Activated T-cell treated with anti-CD3 and anti-CD28 coated beads for 4 hours (primary cell): Measurements from ENCODE around the gene UTRN.
A peak's percentile ranks its signal among the peaks of the same experiment; 100 is the strongest.

Experiments
- DNase-seq: peaks from one replicate; pipeline ENCODE4 v3.0.0-alpha.2; 2020

UTRN gene

GRCh38 chr6:144283646-144284477 lies 1.3 kb upstream of the UTRN start:
- no peak for DNase-seq

- DNase-seq, result no peak
Observed at GRCh38 chr6:144284478-144284782, 705 bp upstream of the UTRN start.

GRCh38 chr6:144285548-144285797 lies 338 bp downstream of the UTRN start:
- no peak for DNase-seq

DNA sequence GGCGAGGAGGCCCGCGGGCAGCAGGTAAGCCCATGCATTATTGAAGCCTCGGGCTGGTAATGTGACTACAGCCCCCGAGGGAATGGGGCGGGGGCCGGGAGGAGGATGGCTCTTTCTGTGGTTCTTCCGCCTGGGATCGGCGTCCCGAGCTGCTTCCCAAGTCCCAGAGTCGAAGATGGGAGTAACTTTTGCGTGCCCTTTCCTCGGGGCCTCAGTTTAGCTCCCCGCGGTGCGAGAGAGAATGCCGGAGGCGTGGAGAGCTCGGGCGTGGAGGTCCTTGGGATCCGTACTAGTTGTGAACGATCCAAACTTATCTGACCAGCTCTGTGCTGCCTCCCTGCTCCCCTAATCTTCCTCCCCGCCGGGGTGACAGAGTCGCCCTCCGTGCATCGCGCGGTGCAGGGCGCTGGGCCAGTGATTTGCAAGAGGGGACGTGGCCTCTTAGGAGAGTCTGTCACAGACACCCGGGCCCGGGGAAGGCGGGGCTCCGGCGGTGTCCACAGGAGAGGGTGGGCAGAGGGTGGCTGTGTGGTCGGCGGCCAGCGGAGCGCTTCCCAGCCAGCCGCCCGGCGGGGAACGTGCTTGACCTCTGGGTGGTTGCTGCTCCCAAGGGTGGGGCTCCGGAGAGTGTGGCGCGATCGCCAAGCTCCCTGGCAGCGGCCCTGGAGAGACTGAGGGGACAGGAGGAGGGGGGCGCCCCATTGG lies 815 bp downstream of the UTRN start:
- peak; percentile 5 for DNase-seq

DNA sequence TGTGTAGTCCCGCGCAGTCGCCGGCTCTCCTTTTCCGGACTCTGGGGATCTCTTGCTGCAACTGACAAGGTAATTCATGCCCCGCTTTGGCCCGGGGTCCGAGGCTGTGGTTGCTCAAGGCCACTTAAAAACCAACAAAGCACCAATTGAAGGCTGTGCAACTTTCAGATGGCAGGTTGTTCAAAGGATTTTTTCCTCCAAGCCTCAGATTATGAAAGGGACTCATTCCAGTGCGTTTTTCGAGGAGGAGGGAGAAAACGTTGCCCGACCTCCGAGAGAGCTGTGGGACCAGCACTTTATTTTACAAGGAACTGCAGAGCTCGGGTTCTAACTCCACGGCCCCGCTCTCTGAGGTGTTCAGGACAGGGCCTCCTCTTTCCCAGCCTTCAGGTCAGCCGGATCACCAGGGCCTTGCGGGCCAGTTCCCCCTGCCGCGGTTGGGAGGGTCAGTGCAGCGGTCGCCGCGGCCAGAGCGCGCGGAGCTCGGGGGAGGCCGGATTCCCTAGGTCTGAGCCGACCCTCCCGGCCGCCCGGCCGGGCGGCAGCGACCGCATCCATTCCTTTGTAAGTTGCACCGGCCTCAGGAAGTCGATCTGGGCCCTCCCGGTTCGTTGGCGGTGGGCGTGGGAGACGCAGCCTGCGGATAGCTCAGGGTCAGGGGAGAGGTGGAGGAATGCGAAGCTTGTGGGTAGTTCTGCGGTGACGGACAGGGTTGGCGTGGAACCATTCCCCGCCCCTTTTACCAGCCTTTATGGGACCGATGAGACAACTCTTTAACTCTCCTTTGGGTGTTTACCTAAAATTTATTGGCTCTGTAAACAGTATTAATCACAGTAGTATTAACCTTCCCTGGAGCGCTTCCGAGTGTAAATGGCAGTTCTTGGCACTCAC lies 1.6 kb downstream of the UTRN start:
- DNase-seq, result no peak

DNA sequence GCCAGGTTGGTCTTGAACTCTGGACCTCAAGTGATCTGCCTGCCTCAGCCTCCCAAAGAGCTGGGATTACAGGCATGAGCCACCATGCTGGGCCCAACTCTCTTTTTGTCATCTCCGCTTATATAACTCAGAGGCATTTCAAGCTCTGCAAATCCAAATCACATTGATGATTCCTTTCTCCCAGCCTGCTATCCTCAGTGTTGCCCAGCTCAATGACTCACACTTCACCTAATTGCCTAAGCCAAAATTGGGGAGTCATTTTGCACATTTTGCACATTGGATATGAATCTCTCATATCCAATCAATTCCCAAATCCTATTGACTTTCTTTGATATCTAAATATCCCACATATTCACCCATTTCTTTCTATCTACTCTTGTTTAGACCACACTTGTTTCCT lies 3.9 kb downstream of the UTRN start:
- no peak for DNase-seq

GRCh38 chr6:144292372-144292771 lies 7.2 kb downstream of the UTRN start:
- no peak for DNase-seq

GRCh38 chr6:144294016-144294415 lies 8.9 kb downstream of the UTRN start:
- DNase-seq, result no peak

- DNase-seq, result no peak
Observed at GRCh38 chr6:144295211-144295610, 10.1 kb downstream of the UTRN start.

DNA sequence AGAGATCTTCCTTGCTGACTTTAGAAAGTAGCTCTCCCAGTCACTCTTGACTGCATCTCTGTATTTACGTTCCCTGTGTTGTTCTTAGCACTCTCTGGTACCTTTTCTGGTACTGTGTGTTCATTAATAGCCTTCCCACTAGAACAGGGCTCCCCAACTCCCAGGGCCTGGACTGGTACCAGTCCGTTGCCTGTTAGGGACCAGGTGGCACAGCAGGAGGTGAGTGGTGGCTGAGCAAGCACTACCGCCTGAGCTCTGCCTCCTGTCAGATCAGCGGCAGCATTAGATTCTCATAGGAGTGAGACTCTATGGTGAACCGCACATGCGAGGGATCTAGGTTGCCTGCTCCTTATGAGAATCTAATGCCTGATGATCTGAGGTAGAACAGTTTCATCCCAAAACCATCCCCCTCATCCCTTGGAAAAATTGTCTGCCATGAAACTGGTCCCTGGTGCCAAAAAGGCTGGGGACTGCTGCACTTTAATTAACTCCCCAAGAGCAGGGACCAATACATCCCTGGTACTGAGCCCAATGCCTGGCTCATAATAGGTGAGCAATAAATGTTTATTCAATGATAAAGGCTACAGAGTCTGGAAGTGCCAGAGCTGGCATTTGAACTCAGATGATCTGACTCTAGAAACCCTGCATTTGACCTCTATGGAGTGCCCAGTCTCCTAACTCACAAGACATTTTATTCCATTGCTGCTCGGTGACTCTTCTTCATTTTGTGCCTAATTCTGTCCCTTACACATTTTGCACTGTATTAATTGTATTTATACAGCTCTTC lies 11.0 kb downstream of the UTRN start:
- DNase-seq, result no peak

GRCh38 chr6:144296973-144297372 lies 11.8 kb downstream of the UTRN start:
- no peak for DNase-seq

GRCh38 chr6:144297511-144298100 lies 12.5 kb downstream of the UTRN start:
- DNase-seq, result no peak

GRCh38 chr6:144298194-144298593 lies 13.1 kb downstream of the UTRN start:
- no peak for DNase-seq

GRCh38 chr6:144298916-144299315 lies 13.8 kb downstream of the UTRN start:
- no peak for DNase-seq

DNA sequence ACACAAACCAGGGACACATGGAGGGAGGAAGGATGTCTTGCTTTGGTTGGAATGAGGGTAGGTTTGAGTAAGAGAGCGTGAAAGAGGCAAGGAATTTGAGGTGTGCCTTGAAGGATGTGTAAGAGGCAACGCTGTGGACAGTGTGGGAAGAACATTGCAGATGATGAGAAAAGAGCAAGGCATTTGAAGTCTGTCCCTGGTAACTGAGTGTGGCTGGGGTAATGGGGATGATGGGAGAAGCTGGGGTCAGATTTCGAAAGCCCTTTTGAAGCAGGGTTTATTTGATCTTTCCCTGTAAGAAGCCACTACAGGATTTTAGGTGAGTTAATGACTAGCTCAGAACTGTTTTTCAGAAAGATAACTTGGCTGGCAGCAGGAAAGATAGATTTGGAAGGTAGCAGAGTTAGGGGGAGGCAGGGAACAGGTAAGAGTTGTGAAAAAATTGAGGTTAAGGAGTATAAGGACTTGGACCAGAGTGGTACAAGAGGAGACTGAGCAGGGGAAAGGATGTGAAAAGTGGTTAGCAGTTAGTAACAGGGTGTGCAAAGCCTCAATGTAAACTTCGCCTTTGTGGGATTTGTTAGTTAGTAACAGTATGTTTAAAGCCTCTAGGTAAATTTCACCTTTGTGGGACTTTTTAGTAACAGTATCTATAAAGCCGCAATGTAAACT lies 17.7 kb downstream of the UTRN start:
- DNase-seq, result no peak

- DNase-seq, result no peak
Observed at GRCh38 chr6:144304223-144304848, 19.2 kb downstream of the UTRN start.

DNA sequence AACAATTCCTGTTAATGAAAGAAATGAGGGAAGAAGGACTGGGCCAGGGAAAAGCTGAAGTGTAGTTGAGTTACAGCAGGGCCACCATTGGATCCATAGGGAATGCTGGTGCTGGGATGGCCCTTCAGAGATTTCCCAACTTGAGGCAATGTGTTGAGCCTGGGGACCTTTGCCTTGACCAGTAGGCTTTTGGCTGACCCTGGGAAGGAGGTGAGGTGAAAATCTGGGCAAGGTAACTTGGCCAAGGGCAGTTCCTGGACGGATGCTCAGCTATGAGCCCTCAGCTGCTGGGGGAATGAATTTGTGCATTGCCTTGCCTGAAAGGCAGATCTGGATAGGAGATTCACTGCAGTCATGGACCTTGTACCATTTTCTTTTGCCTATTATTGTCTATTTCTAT lies 20.4 kb downstream of the UTRN start:
- no peak for DNase-seq

DNA sequence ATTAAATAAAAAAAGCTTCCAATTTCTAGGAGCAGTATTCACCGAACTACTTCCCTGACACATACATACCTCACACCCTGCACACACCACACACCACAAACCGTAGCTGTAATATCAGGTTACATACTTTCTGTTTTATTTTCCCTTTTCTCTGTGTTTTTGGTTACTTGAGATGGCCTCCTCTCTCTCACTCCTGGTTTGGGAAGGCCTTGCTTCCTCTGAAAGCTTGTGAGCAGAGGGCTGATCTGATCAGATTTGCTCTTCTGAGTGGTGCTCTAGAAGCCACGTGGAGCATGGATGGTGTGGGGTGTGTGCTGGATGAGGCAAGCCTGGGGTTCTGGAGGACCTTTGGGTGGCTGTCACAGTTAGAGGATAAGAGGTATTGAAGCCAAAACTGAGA lies 20.9 kb downstream of the UTRN start:
- no peak for DNase-seq

GRCh38 chr6:144307880-144308279 lies 22.7 kb downstream of the UTRN start:
- DNase-seq, result no peak

- DNase-seq, result no peak
Observed at GRCh38 chr6:144310765-144311164, 25.6 kb downstream of the UTRN start.

- no peak for DNase-seq
Observed at GRCh38 chr6:144311361-144311760, 26.2 kb downstream of the UTRN start.
